ENCODE measurements around the gene CHD3. TPM values are rescaled to one million over a fixed set of nuclear protein-coding genes. Genes with fewer than 3 reads are reported as not detected.

Gene CHD3
- polyA plus RNA-seq, 1 experiment = 49.1 TPM

DNA sequence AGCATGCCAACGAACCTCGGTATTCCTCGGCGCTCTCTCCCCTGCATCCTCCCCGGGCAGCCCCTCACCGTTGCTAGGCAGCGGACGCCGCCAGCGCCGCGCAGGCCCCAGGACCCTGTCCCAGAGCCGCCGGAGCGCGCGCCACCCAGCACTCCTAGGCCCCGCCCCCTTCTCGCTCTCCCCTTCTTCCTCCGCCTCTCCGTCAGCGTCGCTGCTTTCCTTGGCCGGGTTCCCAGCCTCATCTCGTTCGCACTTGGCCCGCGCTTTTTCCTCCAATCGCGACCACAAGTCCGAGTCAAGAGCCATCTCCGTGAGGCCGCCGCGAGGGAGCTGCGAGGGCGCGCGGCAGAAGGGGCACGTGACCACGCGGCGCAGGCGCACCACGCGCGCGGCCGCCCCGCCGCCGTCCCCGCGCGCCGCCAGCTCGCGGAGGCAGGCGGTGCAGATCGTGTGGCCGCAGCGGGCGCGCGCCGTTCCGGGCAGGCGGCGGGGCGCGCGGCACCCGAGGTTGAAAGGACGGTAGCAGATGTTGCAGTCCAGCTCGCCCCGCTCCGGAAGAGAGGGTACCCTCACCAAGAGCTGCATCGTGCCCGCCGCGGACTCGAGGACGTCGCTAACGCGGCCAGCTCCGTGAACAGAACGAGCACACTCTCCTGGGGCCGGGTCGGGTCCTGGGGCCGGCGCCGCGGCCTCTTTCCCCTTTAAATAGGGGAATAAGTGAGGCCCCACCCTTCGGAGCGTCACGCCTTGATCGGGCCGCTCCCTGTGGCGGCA, 27.2 kb downstream of the CHD3 start, which contains the start of gene RNF227:
TSS of gene RNF227 (minus strand) at position 679 of the 774 bp plus-strand sequence. CDS start at position 585, 94 bp downstream.
- Histone ChIP-seq H3K27me3 (ENCODE audit: control insufficient read depth, insufficient read depth, low read length) (no peaks in the 10 kb centered on the region), H3K4me3 (ENCODE audit: low read depth, low read length) (peak within 1 kb of the TSS; percentile 52), H3K36me3 (ENCODE audit: control insufficient read depth, insufficient read depth, low read length) (peaks cover 10% of the 10 kb centered on the region)
- CTCF ChIA-PET = interaction anchor here (0.6 to 7.6 kb wide), 20 partner anchors 11 to 147 kb away, joined by 3 to 109 read pairs (median 3); partner anchors contain the start of genes CHD3, CNTROB, NAA38 and TRAPPC1
- TF ChIP-seq, protein P1, sequence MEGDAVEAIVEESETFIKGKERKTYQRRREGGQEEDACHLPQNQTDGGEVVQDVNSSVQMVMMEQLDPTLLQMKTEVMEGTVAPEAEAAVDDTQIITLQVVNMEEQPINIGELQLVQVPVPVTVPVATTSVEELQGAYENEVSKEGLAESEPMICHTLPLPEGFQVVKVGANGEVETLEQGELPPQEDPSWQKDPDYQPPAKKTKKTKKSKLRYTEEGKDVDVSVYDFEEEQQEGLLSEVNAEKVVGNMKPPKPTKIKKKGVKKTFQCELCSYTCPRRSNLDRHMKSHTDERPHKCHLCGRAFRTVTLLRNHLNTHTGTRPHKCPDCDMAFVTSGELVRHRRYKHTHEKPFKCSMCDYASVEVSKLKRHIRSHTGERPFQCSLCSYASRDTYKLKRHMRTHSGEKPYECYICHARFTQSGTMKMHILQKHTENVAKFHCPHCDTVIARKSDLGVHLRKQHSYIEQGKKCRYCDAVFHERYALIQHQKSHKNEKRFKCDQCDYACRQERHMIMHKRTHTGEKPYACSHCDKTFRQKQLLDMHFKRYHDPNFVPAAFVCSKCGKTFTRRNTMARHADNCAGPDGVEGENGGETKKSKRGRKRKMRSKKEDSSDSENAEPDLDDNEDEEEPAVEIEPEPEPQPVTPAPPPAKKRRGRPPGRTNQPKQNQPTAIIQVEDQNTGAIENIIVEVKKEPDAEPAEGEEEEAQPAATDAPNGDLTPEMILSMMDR (IDR thresholded peaks at IDR 0.05; ENCODE audit: insufficient read depth, low read depth, low read length) = no peak
- DNase-seq (ENCODE audit: low read depth) = peak; percentile 82
- POLR2A ChIA-PET = interaction anchor here (0.7 to 1.2 kb wide), 3 partner anchors 17 to 1329 kb away, joined by 3 read pairs; partner anchors contain the start of gene NAA38

DNA sequence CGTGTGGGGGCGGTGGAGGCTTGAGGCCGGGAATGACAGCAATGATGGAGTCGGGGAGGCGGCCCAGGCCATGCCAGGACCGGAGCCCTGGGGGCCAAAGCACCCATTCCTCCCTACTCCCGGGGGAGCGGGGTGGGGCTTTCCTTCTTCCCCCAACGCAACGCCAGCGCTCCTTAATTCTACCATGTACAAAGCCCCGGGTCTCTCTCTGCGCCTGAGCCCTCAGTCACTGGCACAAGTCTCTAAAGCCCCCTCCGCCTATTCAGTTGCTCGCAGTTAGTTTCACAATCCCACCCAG, 27.7 kb downstream of the CHD3 start:
- peak overlapping the region; percentile 52 for H3K4me3 ChIP-seq (ENCODE audit: low read depth, low read length)
- H3K36me3 ChIP-seq (ENCODE audit: control insufficient read depth, insufficient read depth, low read length) = peaks cover 8% of the 10 kb centered on the region
- DNase-seq (ENCODE audit: low read depth) = no peak
- POLR2A ChIA-PET = interaction anchor here (0.7 to 1.2 kb wide), 4 partner anchors 17 to 1328 kb away, joined by 3 read pairs; partner anchors contain the start of gene NAA38
- CTCF ChIA-PET = interaction anchor here (0.5 to 7.6 kb wide), 22 partner anchors 10 to 267 kb away, joined by 3 to 109 read pairs (median 3); partner anchors contain the start of genes CHD3, CNTROB, KCNAB3 and NAA38
- TF ChIP-seq, protein P1 (IDR thresholded peaks at IDR 0.05; ENCODE audit: insufficient read depth, low read depth, low read length) = no peak
- H3K27me3 ChIP-seq (ENCODE audit: control insufficient read depth, insufficient read depth, low read length) = no peaks in the 10 kb centered on the region

DNA sequence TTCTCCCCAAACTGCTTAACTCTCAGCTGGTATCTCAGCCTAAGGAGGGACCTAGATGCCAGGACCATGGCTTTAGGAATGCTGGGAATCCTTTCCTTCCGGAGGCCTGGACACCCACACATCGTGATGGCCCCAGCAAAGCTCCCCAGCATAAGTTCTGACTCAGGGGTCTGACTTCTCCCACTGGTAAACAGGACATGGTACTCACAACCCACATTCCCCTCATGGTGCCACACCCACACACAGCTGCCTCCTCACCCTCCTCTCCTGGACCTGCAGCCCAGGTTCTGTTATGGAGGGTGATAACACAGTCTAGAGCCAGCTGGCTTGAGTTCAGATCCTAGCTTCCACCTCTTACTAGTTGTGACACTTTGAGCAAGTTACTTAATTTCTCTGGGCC, 28.2 kb downstream of the CHD3 start:
- peaks cover 3% of the 10 kb centered on the region for H3K36me3 ChIP-seq (ENCODE audit: control insufficient read depth, insufficient read depth, low read length)
- DNase-seq (ENCODE audit: low read depth) = no peak
- H3K27me3 ChIP-seq (ENCODE audit: control insufficient read depth, insufficient read depth, low read length) = no peaks in the 10 kb centered on the region
- ChIA-PET POLR2A (interaction anchor here (0.9 to 1.2 kb wide), 2 partner anchors 34 to 60 kb away, joined by 3 read pairs; partner anchors contain the start of gene NAA38), CTCF (interaction anchor here (0.5 to 7.6 kb wide), 10 partner anchors 10 to 267 kb away, joined by 3 to 109 read pairs (median 4); partner anchors contain the start of genes CHD3 and KCNAB3)
- no peak overlapping the region for H3K4me3 ChIP-seq (ENCODE audit: low read depth, low read length)
- TF ChIP-seq, protein P1 (IDR thresholded peaks at IDR 0.05; ENCODE audit: insufficient read depth, low read depth, low read length) = no peak

DNA sequence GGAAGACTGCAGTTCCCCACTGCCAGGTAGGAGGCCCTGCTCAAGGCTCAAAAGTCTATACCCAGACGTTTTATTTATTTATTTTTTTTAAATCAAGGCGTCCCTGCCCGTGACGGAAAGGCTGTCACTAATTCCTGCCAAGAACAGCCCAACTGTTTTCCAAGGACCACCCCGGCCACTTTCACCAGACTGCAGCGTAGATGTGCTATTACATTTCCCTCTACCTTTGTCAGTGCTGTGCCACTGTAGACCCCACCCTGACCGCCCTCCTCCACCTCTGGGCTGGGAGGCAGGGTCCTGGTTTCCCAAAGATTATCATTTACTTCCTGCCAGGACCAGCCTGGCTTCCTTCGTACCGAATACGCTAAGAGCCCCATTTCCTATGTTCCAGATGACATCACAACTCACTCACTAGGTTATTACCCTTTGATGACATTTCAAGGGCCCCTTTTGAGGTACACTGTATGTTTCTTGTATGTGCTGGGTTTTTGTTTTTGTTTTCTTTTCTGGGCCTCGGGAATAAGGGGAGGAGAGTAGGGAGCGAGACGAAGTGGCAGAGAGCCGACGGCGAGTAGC, 33.8 kb downstream of the CHD3 start:
- ChIA-PET POLR2A (no interaction called here), CTCF (interaction anchor here (0.6 to 4.0 kb wide), 3 partner anchors 11 to 67 kb away, joined by 3 to 15 read pairs (median 3); no protein-coding TSS in a partner anchor)
- no peak for DNase-seq (ENCODE audit: low read depth)
- Histone ChIP-seq H3K36me3 (ENCODE audit: control insufficient read depth, insufficient read depth, low read length) (no peaks in the 10 kb centered on the region), H3K4me3 (ENCODE audit: low read depth, low read length) (peak overlapping the region; percentile 47), H3K27me3 (ENCODE audit: control insufficient read depth, insufficient read depth, low read length) (no peaks in the 10 kb centered on the region)
- TF ChIP-seq, protein P1 (IDR thresholded peaks at IDR 0.05; ENCODE audit: insufficient read depth, low read depth, low read length) = no peak
